ENCODE data around the gene CELSR1.

DNA sequence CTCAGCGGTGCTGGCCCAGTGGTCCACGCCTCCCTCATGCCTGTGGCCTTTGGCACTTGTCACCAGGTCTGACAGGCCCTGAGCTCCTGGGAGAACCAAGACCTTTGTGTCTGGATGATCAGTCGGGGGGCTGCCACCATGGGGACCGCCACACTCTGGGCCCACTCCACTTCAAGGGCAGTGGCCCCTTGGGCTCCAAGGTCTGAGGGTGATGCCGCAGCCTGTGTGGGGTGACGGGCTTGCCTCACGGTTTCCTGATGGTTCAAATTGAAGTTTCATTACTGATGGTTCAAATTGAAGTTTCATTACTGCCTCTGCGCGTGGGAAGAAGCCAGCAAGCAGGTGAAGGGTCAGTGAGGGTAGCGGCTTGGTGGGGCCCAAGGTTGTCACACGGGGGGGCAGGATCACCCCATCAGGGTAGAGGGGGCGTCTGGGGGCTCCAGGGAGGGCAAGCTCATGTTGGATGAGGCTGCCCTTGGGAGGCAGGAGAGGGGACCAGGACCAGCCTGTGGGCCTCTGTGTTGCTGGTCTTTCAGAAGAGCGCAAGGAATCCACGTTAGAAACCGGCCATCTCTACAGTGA, 174.4 kb downstream of the CELSR1 start:
- no peak for TF ChIP-seq POLR2A (IDR thresholded peaks at IDR 0.05; ENCODE audit: borderline replicate concordance, extremely low read depth, insufficient read depth, insufficient read length)
- TF ChIP-seq, protein P1, sequence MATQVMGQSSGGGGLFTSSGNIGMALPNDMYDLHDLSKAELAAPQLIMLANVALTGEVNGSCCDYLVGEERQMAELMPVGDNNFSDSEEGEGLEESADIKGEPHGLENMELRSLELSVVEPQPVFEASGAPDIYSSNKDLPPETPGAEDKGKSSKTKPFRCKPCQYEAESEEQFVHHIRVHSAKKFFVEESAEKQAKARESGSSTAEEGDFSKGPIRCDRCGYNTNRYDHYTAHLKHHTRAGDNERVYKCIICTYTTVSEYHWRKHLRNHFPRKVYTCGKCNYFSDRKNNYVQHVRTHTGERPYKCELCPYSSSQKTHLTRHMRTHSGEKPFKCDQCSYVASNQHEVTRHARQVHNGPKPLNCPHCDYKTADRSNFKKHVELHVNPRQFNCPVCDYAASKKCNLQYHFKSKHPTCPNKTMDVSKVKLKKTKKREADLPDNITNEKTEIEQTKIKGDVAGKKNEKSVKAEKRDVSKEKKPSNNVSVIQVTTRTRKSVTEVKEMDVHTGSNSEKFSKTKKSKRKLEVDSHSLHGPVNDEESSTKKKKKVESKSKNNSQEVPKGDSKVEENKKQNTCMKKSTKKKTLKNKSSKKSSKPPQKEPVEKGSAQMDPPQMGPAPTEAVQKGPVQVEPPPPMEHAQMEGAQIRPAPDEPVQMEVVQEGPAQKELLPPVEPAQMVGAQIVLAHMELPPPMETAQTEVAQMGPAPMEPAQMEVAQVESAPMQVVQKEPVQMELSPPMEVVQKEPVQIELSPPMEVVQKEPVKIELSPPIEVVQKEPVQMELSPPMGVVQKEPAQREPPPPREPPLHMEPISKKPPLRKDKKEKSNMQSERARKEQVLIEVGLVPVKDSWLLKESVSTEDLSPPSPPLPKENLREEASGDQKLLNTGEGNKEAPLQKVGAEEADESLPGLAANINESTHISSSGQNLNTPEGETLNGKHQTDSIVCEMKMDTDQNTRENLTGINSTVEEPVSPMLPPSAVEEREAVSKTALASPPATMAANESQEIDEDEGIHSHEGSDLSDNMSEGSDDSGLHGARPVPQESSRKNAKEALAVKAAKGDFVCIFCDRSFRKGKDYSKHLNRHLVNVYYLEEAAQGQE (IDR thresholded peaks at IDR 0.05; ENCODE audit: low read depth) = no peak
- TF ChIP-seq, protein P2, sequence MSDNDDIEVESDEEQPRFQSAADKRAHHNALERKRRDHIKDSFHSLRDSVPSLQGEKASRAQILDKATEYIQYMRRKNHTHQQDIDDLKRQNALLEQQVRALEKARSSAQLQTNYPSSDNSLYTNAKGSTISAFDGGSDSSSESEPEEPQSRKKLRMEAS (IDR thresholded peaks at IDR 0.05) = no peak
- TF ChIP-seq FOSL1 (IDR thresholded peaks at IDR 0.05; ENCODE audit: low read depth) = no peak
- TF ChIP-seq POLR2AphosphoS5 (IDR thresholded peaks at IDR 0.05; ENCODE audit: low read depth, low read length) = no peak
- no peak for TF ChIP-seq JUND (IDR thresholded peaks at IDR 0.05)
- no peak for TF ChIP-seq ZFX (IDR thresholded peaks at IDR 0.05)
- TF ChIP-seq, protein P3, sequence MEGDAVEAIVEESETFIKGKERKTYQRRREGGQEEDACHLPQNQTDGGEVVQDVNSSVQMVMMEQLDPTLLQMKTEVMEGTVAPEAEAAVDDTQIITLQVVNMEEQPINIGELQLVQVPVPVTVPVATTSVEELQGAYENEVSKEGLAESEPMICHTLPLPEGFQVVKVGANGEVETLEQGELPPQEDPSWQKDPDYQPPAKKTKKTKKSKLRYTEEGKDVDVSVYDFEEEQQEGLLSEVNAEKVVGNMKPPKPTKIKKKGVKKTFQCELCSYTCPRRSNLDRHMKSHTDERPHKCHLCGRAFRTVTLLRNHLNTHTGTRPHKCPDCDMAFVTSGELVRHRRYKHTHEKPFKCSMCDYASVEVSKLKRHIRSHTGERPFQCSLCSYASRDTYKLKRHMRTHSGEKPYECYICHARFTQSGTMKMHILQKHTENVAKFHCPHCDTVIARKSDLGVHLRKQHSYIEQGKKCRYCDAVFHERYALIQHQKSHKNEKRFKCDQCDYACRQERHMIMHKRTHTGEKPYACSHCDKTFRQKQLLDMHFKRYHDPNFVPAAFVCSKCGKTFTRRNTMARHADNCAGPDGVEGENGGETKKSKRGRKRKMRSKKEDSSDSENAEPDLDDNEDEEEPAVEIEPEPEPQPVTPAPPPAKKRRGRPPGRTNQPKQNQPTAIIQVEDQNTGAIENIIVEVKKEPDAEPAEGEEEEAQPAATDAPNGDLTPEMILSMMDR (IDR thresholded peaks at IDR 0.05 in 2 of 3, conservative IDR thresholded peaks at IDR 0.05 in 1 of 3; ENCODE audit: borderline replicate concordance in 1 of 3, insufficient read depth in 1 of 3, low read depth in 2 of 3, low read length in 2 of 3) = no peak
